HS-27A (cell line): Measurements from ENCODE around the gene ABHD10.

ENCODE experiments used
- DNase-seq: peaks from one replicate; pipeline ENCODE4 v3.0.0-alpha.2; 2012; ENCODE audit warnings: low read depth, missing footprints

Gene ABHD10

GRCh38 chr3:112001526-112001925 is 22.7 kb downstream of the ABHD10 start:
- no peak for DNase-seq

DNA sequence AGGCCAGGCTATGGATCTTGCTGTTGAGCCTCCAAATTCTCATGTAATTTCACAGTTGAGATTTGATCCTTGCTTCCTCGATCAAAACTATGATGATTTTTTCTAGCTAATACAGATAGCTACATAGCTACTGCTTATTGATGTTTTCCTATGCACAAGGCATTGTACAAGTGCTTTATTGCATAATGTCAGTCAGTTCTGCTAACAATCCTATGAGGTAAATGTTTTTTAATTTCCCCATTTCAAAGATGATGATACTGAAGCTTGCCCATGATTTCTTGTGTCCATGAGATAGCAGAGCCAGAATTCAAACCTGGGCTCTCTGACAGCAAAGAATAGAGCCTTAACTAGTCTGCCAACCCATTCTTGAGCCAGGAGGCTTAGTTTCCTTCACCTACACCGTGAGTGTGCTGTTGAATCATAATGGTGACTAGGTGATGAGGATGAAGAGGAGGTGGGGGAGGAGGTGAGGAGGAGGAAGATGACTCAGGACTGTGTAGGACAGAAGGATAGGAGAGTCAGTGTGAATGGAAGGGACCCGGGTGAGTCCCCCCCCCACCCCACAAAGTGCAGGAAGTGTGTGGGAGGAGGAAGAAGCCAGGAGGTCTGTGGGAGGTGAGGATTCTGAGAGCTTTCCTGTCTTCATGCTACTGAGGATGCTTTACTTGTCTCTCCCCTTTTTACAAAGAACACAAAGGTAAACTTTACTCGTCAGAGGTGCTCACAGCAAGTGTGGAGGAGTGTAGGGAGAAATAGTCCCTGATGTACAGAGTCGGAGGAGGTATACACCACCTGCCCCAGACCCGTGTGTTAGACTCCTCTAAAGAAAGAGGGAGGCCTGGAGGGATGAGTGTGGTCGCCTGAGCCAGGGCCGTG is 23.5 kb downstream of the ABHD10 start:
- DNase-seq = no peak

- DNase-seq = no peak
Observed at GRCh38 chr3:112003321-112004080, 24.7 kb downstream of the ABHD10 start.

- no peak for DNase-seq
Observed at GRCh38 chr3:112004187-112004586, 25.4 kb downstream of the ABHD10 start.

GRCh38 chr3:112004669-112005068 is 25.8 kb downstream of the ABHD10 start:
- no peak for DNase-seq

DNA sequence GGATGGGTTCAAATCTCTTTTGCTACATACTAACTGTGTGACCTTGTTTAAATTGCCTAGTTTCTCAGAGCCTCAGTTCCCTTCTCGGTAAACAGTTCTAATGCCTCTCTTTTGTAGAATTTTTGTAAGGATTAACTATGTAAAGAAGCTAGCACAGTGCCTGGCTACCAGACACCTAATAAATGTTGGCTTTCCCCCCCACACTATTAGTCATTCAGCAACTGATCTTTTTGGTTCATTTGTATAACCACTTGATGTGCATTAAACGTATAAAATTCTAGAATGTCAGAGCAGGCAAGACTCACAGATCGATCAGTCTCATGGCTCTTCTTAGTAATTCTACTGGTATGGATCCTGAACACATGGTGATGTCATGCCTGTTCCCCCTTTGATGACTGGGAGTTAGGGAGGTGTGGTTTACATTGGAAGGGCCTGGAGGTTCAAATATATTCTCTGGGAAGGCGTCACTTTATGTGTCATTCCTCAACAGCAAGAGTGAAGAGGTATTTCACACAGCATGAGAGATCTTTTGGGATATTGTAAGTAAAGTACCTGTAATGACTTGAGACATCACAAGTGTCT is 26.4 kb downstream of the ABHD10 start:
- no peak for DNase-seq

DNA sequence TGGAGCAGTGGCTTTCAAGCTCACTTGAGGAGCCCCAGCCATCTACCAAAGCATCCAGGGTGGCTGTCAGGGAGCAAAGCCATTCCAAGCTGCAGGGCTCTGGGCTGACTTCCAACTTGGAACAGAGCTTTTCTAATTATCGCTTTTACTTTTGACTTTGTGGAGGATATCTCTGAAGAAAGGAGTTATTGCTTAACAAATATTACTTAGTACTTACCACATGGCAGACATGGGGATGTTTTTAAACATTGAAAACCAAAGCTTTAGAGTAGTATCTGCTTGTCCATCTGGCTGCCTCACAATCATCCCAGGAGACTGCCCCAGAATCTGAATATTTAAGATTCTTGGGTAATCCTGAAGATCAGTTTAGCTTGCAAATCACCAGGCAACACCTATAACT is 28.8 kb downstream of the ABHD10 start:
- DNase-seq = no peak

DNA sequence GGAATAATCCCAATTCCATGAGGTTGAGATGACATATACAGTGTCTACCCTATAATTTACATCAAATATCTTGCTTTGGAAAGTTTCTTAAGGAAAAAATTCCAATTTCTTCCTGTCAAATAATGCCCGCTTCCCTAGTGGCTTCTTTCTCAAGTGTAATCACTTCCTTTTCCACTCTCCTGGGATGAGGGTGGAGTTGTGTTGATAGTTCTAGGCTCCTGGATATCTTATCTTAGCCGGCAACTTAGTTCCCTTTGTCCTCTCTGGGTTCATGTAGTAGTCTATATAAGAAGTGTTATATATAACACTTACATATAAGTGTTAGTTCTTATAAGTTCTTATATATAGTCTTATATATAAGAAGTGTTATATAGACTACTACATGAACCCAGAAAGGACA is 30.8 kb downstream of the ABHD10 start:
- no peak for DNase-seq

GRCh38 chr3:112010636-112011035 is 31.8 kb downstream of the ABHD10 start:
- DNase-seq = no peak

GRCh38 chr3:112011376-112011940 is 32.6 kb downstream of the ABHD10 start:
- no peak for DNase-seq

DNA sequence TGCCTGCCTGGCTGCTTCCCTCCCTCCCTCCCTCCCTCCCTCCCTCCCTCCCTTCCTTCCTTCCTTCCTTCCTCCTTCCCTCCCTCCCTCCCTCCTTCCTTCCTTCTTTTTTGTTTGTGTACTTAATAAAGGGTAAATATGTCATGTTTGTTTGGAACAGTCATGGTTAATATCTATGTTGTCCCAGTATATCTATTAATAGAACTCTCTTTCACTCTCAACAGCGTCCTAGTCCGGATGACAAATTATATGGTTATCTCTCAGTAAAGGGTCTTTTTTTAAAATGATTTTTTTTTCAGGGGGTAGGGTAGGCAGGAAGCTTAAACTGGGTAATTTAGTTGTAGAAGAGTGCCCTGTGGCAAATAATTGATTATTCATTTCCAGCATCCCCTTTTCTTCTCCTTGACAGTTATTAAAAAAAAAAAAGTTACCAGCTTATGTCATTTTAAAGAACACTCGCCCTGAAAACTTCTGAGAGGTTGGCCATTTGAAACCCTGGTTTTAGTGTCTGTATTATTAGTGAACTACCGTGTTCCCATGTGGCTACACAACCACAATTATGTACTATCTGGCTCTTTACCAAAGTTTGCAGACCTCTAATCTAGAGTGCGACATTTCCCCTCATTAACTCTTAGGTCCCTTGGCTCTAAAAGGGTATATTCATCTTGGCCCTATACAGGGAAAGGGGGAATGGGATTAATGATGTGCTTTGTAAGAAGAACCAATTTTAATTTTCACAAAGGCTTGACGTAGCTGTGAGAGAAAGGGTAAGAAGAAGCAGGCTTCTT is 33.6 kb downstream of the ABHD10 start:
- no peak for DNase-seq

GRCh38 chr3:112013058-112013783 is 34.4 kb downstream of the ABHD10 start:
- no peak for DNase-seq

GRCh38 chr3:112013784-112014143 is 34.9 kb downstream of the ABHD10 start:
- DNase-seq = no peak

GRCh38 chr3:112017091-112017490 is 38.3 kb downstream of the ABHD10 start:
- no peak for DNase-seq

GRCh38 chr3:112018712-112019111 is 39.9 kb downstream of the ABHD10 start:
- no peak for DNase-seq

DNA sequence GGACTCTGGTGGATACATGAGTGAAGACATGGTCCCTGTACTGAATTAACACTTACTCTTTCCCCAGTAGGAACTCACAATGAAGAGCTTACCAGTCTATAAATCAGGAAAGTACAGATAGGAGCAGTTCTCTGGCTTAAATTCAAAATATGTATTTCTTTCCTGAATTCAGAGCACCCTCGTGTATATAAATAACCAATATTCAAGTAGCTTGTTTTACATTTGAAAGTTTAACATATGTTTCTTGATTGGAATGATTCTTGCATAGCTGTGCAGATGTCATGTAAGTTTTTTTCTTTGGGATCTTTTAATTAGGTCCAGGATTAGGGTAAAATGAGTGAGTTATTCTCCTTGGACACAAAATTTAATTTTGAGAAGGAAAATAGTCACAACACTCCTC is 40.9 kb downstream of the ABHD10 start:
- DNase-seq = no peak

GRCh38 chr3:112020674-112021085 is 41.9 kb downstream of the ABHD10 start:
- no peak for DNase-seq

DNA sequence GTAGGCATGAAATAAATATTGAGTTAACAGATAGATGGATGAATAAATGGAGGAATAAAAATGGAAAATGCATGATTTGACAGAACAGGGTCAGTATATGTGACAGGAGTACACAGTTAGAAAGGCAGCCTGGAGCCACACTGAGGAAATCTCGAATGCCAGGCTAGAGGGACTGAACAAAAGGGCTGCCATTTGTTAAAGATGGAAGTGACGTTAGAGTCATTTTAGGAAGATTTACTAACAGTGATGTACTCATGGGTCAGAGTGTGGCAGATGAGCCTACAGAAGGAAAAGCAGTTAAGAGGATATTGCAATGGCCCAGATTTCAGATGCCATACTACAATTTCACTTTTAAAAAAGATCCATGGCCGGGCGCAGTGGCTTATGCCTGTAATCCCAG is 48.3 kb downstream of the ABHD10 start:
- no peak for DNase-seq

DNA sequence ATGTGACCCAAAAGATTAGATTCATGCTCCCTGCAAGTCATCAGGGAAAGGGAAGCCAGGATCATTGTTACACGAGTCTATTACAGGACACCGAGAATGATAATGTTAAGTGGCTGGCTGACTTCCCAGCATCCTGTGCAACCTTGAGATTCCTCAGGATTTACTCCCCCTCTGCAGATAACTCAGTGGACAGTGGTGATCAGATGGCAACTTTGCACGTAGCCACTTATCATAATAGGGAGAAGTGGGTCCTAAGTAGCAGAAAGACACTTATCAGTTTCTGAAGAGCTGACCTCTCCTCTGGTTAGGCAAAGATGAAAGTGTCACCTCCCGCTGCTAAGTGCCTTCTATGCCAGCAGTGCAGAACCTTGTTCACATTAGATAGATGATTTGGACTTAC is 49.0 kb downstream of the ABHD10 start:
- DNase-seq = no peak

DNA sequence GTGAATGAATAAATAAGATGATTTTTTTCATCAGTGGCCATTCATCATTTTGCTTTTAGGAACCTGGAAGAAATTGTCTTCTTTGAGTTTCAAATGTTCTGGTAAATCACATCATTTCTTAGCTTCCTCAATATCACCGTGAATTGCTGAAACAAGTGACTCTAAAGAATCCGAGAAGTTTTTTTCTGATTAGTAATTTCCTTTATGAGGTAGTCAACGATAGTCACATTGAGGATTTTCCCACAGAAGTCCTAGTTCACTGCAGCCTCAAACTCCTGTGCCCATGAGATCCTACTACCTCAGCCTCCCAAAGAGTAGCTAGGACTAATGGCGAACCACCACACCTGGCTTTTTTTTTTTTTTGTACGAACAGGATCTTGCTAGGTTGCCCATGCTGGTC is 52.1 kb downstream of the ABHD10 start:
- DNase-seq = no peak

GRCh38 chr3:112032098-112032731 is 53.4 kb downstream of the ABHD10 start:
- no peak for DNase-seq
